Astrocyte (in vitro differentiated cells and primary cell): ENCODE data around the gene FHOD1. TPM values are rescaled to one million over a fixed set of nuclear protein-coding genes. Genes with fewer than 3 reads are reported as not detected.

Experiments
- DNase-seq: peaks from one replicate; pipeline ENCODE4 v3.0.0-alpha.2; 2010; ENCODE audit warnings: low read depth
- FAIRE-seq: peaks from 2 replicates; lab custom pipeline; 2011; peaks lifted over from hg19 to GRCh38; lab: Jason Lieb, UNC
- H2AFZ ChIP-seq: 2 replicates; pipeline ENCODE4 v1.6.0; 2012; ENCODE audit warnings: low read depth, low read length, inconsistent platforms
- H3K27ac ChIP-seq: 2 replicates; pipeline ENCODE4 v1.5.1; 2011; ENCODE audit warnings: low read depth, low read length, inconsistent platforms
- H3K27me3 ChIP-seq: 2 replicates; pipeline ENCODE4 v1.6.0; 2011; ENCODE audit warnings: low read length, inconsistent platforms; ENCODE audit not compliant: insufficient read depth
- H3K36me3 ChIP-seq: 2 replicates; pipeline ENCODE4 v1.5.1; 2011; ENCODE audit warnings: low read length, inconsistent platforms; ENCODE audit not compliant: insufficient read depth
- H3K4me1 ChIP-seq: 2 replicates; pipeline ENCODE4 v1.5.1; 2011; ENCODE audit warnings: low read length, inconsistent platforms; ENCODE audit not compliant: insufficient read depth
- H3K4me2 ChIP-seq: 2 replicates; pipeline ENCODE4 v1.6.0; 2012; ENCODE audit warnings: low read length, inconsistent platforms
- H3K4me3 ChIP-seq: 2 replicates; pipeline ENCODE4 v1.5.1; 2011; ENCODE audit warnings: low read depth, mild to moderate bottlenecking, low read length, inconsistent platforms; ENCODE audit not compliant: insufficient read depth
- H3K79me2 ChIP-seq: 2 replicates; pipeline ENCODE4 v1.6.0; 2012; ENCODE audit warnings: mild to moderate bottlenecking, low read length, inconsistent platforms; ENCODE audit not compliant: insufficient read depth
- H3K9ac ChIP-seq: 2 replicates; pipeline ENCODE4 v1.6.0; 2012; ENCODE audit warnings: mild to moderate bottlenecking, low read length, inconsistent platforms
- H3K9me3 ChIP-seq: 2 replicates; pipeline ENCODE4 v1.5.1; 2012; ENCODE audit warnings: low read depth, mild to moderate bottlenecking, low read length, inconsistent platforms; ENCODE audit not compliant: insufficient read depth
- H4K20me1 ChIP-seq: 2 replicates; pipeline ENCODE4 v1.6.0; 2012; ENCODE audit warnings: low read length, inconsistent platforms; ENCODE audit not compliant: insufficient read depth
- H3K27ac Mint-ChIP-seq: one replicate; pipeline ENCODE4 v1.8.0; 2021; ENCODE audit warnings: mild to moderate bottlenecking, mixed read lengths; ENCODE audit not compliant: unreplicated experiment
- H3K27me3 Mint-ChIP-seq: one replicate; pipeline ENCODE4 v1.8.0; 2021; ENCODE audit warnings: low read depth, mixed read lengths; ENCODE audit not compliant: unreplicated experiment
- H3K36me3 Mint-ChIP-seq: one replicate; pipeline ENCODE4 v1.8.0; 2021; ENCODE audit warnings: low read depth, mixed read lengths; ENCODE audit not compliant: unreplicated experiment
- H3K4me1 Mint-ChIP-seq: one replicate; pipeline ENCODE4 v1.8.0; 2021; ENCODE audit warnings: low read depth, mixed read lengths; ENCODE audit not compliant: unreplicated experiment
- H3K4me3 Mint-ChIP-seq: one replicate; pipeline ENCODE4 v1.8.0; 2021; ENCODE audit warnings: mild to moderate bottlenecking, moderate library complexity, mixed read lengths; ENCODE audit not compliant: unreplicated experiment
- H3K9me3 Mint-ChIP-seq: one replicate; pipeline ENCODE4 v1.8.0; 2021; ENCODE audit warnings: mild to moderate bottlenecking, mixed read lengths; ENCODE audit not compliant: unreplicated experiment
- CTCF ChIP-seq: IDR thresholded peaks from 2 replicates; pipeline ENCODE4 v1.5.1; 2011; ENCODE audit warnings: low read depth, mild to moderate bottlenecking, inconsistent platforms, low read length, moderate library complexity; ENCODE audit not compliant: insufficient read depth
- EZH2 ChIP-seq: IDR thresholded peaks from 2 replicates; pipeline ENCODE4 v1.6.1; 2012; ENCODE audit warnings: mild to moderate bottlenecking, low read length, inconsistent platforms; ENCODE audit not compliant: insufficient read depth
- total RNA-seq: library from RNA; stranded (reverse); gene quantifications from 2 replicates; pipeline ENCODE4 v1.2.1, GENCODE V29; 2021

FHOD1 gene
- total RNA-seq, 1 donor from 2014 or later, result 38.1 TPM

GRCh38 chr16:67242138-67242730 lies 5.0 kb downstream of the FHOD1 start:
- no peaks in the 10 kb centered on the region for H4K20me1 ChIP-seq
- H3K36me3 ChIP-seq, result peaks cover 22% of the 10 kb centered on the region
- Mint-ChIP-seq H3K4me3 (no peak overlapping the region), H3K27ac (peak overlapping the region; percentile 97), H3K36me3 (peaks cover 20% of the 10 kb centered on the region), H3K27me3 (no peaks in the 10 kb centered on the region), H3K9me3 (no peaks in the 10 kb centered on the region), H3K4me1 (peaks cover 41% of the 10 kb centered on the region)
- peak overlapping the region; percentile 91 for H3K27ac ChIP-seq
- no peaks in the 10 kb centered on the region for H3K27me3 ChIP-seq
- H3K9me3 ChIP-seq, result no peaks in the 10 kb centered on the region
- no peak overlapping the region for H3K4me3 ChIP-seq
- no peak for TF ChIP-seq CTCF
- peaks cover 67% of the 10 kb centered on the region for H3K79me2 ChIP-seq
- H3K4me1 ChIP-seq, result peaks cover 50% of the 10 kb centered on the region
- H2AFZ ChIP-seq, result no peak overlapping the region
- FAIRE-seq (no peak), DNase-seq (no peak)
- H3K4me2 ChIP-seq, result peak overlapping the region; percentile 71
- no peak overlapping the region for H3K9ac ChIP-seq

DNA sequence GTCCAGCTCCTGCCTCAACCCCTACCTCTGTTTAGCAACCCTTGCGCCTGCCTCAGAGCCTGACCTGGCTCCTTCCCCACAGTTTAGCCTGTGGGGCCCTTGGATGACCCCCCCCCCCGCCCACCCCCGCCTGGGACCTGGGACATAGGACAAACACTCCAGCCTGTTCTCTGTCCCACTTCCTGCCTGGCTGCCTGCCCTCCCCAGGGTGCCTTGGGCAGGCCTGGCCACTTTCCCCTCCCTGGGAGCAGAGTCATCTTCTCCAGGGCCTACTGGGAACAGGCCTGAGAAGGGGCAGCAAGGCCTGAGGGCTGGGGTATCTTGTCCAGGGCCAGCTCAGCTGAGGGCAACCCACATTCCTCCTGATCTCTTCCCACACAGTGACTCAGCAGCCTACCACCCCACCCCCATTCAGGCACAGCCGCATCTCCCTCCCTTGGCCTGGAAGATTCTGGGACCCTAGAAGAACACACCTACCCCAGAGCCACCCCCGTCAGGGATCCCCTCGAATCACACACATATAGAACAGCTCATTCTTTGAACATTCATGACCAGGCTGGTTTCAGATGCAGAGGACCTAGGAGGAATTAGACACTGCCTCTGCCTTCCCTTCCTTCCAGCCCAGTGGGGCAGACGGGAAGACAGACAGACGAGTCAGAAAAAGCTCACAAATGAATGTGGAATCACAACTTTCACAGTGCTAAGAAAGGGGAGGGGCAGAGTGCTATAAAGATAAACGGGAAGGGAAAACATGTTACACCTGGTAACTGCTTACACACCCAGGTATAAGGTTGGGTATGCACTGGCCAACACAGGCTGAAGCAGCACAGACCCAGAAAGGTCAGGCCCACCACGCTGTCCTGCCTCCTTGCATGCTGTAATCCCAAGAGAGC lies 6.0 kb downstream of the FHOD1 start:
- Histone ChIP-seq H3K79me2 (peaks cover 59% of the 10 kb centered on the region), H3K36me3 (peaks cover 24% of the 10 kb centered on the region)
- H3K27ac Mint-ChIP-seq, result peak overlapping the region; percentile 97

More for the DNA sequence above, 6.0 kb downstream of the FHOD1 start:
- Histone ChIP-seq H3K27me3 (no peaks in the 10 kb centered on the region), H3K27ac (peak overlapping the region; percentile 91), H3K9me3 (no peaks in the 10 kb centered on the region), H3K4me1 (peaks cover 50% of the 10 kb centered on the region), H3K4me2 (peak overlapping the region; percentile 71), H2AFZ (peak overlapping the region; percentile 41), H3K9ac (peak overlapping the region; percentile 78), H3K4me3 (peak overlapping the region; percentile 21), H4K20me1 (no peaks in the 10 kb centered on the region)
- DNase-seq (peak; percentile 77), FAIRE-seq (no peak)
- no peaks in the 10 kb centered on the region for H3K9me3 Mint-ChIP-seq
- TF ChIP-seq EZH2 (no peak), CTCF (no peak)
- H3K4me1 Mint-ChIP-seq, result peaks cover 41% of the 10 kb centered on the region
- peak overlapping the region; percentile 61 for H3K4me3 Mint-ChIP-seq
- H3K27me3 Mint-ChIP-seq, result no peaks in the 10 kb centered on the region
- H3K36me3 Mint-ChIP-seq, result peaks cover 24% of the 10 kb centered on the region
